NCI-H2227 treated with DMSO at 0.1 percent for 48 hours (cell line): ENCODE measurements around the gene USP28.
A peak's percentile ranks its signal among the peaks of the same experiment; 100 is the strongest.
"Not testable (repeated sequence)": the region's sequence is repeated elsewhere in the genome, so short reads cannot be mapped to it uniquely, and the experiment has no call there.

Experiments
- DNase-seq: peaks from one replicate; lab custom pipeline; 2025; lab: John Stamatoyannopoulos, UW

Gene USP28

GRCh38 chr11:113875234-113876073 lies at the start of gene USP28:
Gene USP28 (minus strand): TSS chr11:113875572. CDS start chr11:113875501, 71 bp downstream.
- peak; percentile 88 for DNase-seq

DNA sequence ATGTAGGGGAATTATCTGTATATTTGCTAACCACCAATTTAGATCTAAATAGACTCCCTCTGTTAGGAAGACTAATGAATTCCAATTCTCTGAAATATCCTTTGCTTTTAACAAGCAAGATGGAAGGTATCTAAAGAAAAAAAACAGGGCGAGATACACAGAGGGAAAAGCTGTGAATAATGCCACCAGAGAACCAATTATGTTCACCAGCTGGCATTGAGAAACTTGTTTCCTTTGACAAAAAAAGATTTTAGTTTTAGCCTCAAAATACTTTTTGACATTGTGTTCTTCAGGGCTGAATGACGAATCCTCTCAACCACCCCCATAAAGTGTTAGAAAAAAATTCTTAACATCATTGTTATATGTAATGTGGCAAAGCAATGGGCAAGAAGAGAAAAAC lies 48.2 kb upstream of the USP28 start:
- no peak for DNase-seq

- not testable (repeated sequence) for DNase-seq
Measured at GRCh38 chr11:113911491-113911890, 36.1 kb upstream of the USP28 start.

GRCh38 chr11:113908098-113908497 lies 32.7 kb upstream of the USP28 start:
- no peak for DNase-seq

DNA sequence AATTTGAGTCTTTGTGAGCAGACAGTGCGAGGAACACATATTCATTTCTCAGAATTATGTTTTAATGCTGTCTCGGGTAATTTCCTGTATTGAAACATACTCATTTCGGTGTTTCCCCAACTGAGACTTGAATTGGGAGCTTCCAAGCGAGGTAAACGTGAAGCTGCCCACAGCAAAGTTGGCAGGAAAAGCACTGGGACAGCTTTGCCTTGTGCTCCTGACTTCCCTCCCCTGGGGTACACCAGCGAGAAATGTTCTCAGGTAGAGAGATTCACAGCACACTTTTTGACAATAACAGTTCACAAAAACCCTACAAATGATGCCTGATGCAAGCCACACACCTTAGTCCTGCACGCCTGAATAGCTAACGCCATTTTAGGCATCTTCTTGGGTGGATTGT lies 32.3 kb upstream of the USP28 start:
- DNase-seq, result no peak

DNA sequence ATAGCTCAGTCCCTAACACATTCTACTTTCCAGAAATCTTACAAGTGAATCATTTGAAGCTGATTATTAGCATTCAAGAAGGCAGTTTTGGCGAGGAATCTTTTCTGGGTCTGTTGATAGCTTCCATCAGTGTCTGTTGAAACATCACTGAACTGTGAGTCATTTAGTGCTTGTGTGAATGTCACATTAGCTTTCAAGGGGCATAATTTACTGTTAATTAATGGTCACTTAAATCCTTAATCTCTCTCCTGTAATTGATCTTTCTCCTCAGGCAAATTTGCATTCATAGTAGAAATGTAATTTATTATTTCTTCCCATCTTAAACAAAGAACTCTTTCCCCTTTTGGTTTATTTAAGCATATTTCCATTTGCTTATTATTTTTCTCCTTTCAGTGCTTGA lies 31.8 kb upstream of the USP28 start:
- no peak for DNase-seq

DNA sequence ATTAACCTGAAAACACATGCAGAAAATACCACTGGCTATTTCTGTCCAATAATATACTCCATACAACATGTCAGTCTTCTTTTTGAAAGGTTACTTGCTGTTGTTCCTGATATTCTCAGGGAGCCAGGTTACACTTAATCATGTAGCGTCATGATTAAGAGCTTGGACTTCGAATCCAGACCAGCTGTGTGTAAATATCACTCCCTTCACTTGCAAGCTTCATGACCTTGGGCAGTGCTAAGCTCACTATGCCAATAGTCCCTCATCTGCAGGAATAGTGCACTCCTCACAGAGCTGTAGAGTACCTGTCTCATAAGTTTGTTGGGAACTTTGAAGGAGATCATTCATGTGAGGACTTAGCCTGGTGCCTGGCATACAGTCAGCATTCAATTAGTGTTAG lies 31.1 kb upstream of the USP28 start:
- no peak for DNase-seq

DNA sequence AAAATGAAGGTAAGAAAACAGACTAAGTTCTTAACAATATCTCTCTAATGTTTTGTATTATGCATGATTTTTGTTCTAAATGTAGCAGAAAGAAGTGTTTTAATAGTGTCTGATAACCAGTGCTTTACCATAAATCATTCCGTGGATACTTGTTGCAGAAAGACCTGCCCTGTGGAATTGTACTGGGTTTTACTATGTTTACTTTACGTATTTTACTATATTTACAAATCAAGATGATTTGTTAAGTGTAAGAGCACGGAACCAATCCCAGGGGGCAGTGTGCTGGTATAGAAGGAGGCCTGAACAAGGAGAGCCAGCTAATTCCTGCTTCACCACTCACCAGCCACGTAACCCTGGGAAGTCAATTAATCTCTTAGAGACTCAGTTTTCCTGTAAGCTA lies 30.7 kb upstream of the USP28 start:
- no peak for DNase-seq

- no peak for DNase-seq
Measured at GRCh38 chr11:113904379-113905101, 29.2 kb upstream of the USP28 start, which contains the start of gene HTR3B. Gene HTR3B (plus strand): TSS chr11:113904796. CDS start chr11:113904934, 138 bp downstream.

DNA sequence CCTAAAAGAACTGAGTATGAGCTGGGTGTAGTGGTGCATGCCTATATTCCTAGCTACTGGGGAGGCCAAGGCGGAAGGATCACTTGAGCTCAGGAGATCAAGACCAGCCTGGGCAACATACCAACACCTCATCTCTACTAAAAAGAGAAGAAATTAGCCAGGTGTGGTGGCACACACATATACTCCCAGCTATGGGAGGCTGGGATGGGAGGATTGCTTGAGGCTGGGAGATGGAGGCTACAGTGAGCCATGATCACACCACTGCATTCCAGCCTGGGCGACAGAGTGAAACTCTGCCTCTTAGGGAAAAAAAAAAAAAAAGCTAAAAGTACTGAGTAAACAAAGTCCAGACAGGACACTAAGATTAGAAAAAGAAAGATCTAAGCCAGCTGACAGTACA lies 25.8 kb upstream of the USP28 start:
- DNase-seq, result no peak

- DNase-seq, result peak; percentile 62
Measured at GRCh38 chr11:113896156-113896879, 20.9 kb upstream of the USP28 start.

DNA sequence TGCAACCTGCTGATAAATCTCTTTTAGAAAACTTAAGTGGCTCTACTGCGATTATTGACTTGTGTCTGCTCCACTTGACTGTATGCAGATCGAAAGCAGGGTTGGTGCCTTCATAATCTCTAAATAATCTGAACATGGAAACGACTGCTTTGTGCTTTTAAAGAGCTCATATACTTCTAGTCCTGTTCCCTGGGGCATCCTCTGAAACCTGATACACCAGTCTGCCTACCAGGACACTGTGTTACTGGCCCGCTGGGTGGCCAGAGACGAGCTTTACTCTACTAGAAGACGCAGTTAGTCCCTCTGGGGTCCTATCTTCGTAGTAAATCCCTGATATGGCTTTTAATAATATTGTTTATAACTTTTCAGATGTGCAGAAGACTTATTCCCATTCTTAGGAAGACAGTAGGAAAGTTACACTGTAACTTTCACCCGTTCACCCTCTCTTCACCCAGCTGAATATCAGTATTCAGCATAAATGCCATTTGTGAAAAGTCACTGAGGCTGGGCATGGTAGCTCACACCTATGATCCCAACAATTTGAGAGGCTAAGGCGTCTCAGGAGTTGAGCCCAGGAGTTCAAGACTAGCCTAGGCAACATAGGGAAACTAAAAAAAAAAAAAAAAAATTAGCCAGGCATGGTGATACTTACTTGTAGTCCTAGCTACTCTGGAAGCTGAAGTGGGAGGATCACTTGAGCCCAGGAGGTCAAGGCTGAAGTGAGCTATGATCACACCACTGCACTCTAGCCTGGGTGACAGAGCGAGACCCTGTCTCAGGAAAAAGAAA lies 20.2 kb upstream of the USP28 start:
- no peak for DNase-seq

DNA sequence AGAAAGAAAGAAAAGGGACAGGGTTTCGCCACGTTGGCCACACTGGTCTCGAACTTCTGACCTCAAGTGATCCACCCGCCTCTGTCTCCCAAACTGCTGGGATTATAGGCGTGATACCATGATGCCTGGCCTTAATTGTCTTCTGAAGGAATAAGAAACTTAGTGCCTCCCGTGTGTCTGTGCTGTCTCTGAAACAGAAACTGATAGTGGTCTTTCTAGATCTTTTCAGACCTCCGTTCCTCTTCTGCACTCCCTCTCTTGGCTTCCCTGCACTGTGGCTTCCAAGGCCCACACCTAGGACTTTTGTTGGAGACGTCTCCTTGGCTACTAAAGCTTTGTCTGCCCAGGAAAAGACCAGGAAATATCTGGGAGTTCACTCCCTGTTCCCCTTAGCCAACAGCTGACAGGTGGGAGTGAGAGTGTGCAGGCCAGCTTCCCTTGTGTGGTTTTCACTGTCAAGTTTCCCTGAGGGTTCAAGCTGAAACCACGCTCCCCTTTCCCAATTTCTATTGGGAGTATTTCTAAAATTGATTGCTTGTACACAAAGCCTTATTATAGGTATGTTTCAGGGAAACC lies 19.1 kb upstream of the USP28 start:
- DNase-seq, result no peak

- no peak for DNase-seq
Measured at GRCh38 chr11:113888848-113889247, 13.5 kb upstream of the USP28 start.

DNA sequence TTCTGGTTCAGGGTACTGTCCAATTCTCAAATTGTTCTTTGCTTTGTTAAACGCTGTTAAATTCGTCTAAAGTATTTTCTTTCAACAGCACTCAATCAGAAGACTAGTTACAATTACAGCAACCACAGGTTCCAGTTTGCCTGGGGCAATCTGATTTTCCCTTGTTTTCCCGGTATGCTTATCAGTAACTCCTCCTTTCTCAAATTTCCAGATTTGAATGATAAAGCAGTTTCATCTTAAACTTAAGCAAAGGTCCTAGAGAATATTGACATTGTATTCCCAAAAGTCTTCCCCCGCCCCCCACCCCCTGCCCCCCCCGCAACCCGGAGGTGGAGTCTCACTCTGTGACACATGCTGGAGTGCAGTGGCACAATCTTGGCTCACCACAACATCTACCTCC lies 10.5 kb upstream of the USP28 start:
- no peak for DNase-seq

DNA sequence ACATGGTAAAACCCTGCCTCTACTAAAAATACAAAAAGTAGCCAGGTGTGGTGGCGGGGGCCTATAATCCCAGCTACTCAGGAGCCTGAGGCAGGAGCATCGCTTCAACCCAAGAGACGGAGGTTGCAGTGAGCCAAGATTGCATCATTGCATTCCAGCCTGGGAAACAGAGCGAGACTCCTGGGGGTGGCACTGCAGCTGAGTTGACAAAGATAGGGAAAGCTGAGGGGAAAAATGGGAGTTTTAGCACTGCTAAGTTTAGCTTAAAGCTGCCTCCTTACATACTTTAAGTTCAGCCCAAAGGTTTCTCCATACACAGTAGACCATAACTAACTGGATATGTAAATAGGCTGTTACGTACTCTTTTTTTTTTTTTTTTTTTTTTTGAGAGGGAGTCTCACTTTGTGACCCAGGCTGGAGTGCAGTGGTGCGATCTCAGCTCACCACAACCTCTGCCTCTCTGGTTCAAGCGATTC lies 9.0 kb upstream of the USP28 start:
- DNase-seq, result no peak

DNA sequence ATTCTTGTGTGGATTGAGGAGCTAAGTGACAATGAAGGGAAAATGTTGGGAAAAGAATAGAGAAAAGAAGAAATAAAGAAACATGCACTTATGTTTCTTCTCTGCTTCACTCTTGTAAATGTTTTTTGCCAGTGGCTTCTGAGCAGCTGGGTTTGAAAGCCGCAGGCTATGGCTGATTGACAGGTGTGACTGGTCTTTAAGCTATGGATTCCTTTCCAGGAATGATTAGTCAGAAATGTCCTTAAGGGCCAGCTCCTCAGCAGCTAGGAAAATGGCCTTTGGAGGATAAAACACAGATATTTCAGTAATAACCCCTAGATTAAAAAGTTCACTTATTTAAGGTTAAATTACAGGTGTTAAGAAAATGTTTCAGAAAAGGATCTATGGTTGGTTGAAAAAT lies 6.5 kb upstream of the USP28 start:
- DNase-seq, result no peak

GRCh38 chr11:113880971-113881370 lies 5.6 kb upstream of the USP28 start:
- DNase-seq, result no peak

- not testable (repeated sequence) for DNase-seq
Measured at GRCh38 chr11:113879446-113879845, 4.1 kb upstream of the USP28 start.

GRCh38 chr11:113877670-113878055 lies 2.3 kb upstream of the USP28 start:
- no peak for DNase-seq
